Activated CD4-positive, alpha-beta memory T cell treated with anti-CD3 and anti-CD28 coated beads, Interleukin-2, amount 10 ng/mL, durations not matched to agents 7 days and 5 days (primary cell): ENCODE data around the gene SPINK5. TPM values are rescaled to one million over a fixed set of nuclear protein-coding genes. Genes with fewer than 3 reads are reported as not detected.
"Not testable (repeated sequence)": the region's sequence is repeated elsewhere in the genome, so short reads cannot be mapped to it uniquely, and the experiment has no call there.

Experiments used
- CTCF ChIA-PET: fragments of 350-600 bp; sonication (Branson Sonifier 250); formaldehyde crosslinking; loops from one replicate; lab custom pipeline; 2021; ENCODE audit warnings: antibody characterized with exemption, inconsistent platforms; lab: Charles Lee
- POLR2A ChIA-PET: fragments of 350-600 bp; sonication (Branson Sonifier 250); formaldehyde crosslinking; loops from one replicate; lab custom pipeline; 2021; ENCODE audit warnings: antibody characterized with exemption; lab: Charles Lee
- DNase-seq: peaks from one replicate; pipeline ENCODE4 v3.0.0-alpha.2; 2020
- H3K27ac Mint-ChIP-seq: one replicate; pipeline ENCODE4 v1.8.0; 2021; ENCODE audit warnings: mild to moderate bottlenecking, mixed read lengths
- H3K27me3 Mint-ChIP-seq: one replicate; pipeline ENCODE4 v1.8.0; 2021; ENCODE audit warnings: mixed read lengths
- H3K36me3 Mint-ChIP-seq: one replicate; pipeline ENCODE4 v1.8.0; 2021; ENCODE audit warnings: low read depth, mixed read lengths
- H3K4me1 Mint-ChIP-seq: one replicate; pipeline ENCODE4 v1.8.0; 2021; ENCODE audit warnings: mixed read lengths
- H3K4me3 Mint-ChIP-seq: one replicate; pipeline ENCODE4 v1.8.0; 2021; ENCODE audit warnings: mild to moderate bottlenecking, mixed read lengths
- H3K9me3 Mint-ChIP-seq: one replicate; pipeline ENCODE4 v1.8.0; 2021; ENCODE audit warnings: mixed read lengths
- total RNA-seq, 2 experiments: library from RNA; stranded (reverse); gene quantifications; one replicate each; pipeline ENCODE4 v1.2.3, GENCODE V29; 2021

The SPINK5 gene, protein sequence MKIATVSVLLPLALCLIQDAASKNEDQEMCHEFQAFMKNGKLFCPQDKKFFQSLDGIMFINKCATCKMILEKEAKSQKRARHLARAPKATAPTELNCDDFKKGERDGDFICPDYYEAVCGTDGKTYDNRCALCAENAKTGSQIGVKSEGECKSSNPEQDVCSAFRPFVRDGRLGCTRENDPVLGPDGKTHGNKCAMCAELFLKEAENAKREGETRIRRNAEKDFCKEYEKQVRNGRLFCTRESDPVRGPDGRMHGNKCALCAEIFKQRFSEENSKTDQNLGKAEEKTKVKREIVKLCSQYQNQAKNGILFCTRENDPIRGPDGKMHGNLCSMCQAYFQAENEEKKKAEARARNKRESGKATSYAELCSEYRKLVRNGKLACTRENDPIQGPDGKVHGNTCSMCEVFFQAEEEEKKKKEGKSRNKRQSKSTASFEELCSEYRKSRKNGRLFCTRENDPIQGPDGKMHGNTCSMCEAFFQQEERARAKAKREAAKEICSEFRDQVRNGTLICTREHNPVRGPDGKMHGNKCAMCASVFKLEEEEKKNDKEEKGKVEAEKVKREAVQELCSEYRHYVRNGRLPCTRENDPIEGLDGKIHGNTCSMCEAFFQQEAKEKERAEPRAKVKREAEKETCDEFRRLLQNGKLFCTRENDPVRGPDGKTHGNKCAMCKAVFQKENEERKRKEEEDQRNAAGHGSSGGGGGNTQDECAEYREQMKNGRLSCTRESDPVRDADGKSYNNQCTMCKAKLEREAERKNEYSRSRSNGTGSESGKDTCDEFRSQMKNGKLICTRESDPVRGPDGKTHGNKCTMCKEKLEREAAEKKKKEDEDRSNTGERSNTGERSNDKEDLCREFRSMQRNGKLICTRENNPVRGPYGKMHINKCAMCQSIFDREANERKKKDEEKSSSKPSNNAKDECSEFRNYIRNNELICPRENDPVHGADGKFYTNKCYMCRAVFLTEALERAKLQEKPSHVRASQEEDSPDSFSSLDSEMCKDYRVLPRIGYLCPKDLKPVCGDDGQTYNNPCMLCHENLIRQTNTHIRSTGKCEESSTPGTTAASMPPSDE
- not detected for total RNA-seq

DNA sequence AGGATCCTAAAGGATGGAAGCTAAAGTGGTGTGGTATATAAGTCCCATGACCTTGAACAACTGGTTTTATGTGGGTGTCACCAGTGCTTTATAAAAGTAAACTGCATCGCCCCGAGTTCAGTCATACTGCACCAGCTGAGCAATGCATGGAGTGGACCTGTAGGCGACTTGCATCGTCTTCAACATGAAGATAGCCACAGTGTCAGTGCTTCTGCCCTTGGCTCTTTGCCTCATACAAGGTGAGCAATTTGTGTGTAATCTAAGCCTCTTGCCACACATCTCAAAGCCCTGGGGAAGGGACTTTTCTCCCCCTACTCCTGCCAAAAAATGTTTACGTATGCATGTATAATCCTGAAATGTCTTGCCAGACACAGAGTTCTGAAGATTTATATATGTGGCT, at the start of gene SPINK5:
SPINK5 (plus strand) TSS at position 120 of the 400 bp plus-strand sequence; CDS start at position 185, 65 bp downstream.
- Mint-ChIP-seq H3K36me3 (no peaks in the 10 kb centered on the region), H3K4me3 (no peak within 1 kb of the TSS), H3K9me3 (no peaks in the 10 kb centered on the region), H3K27me3 (no peaks in the 10 kb centered on the region), H3K4me1 (no peaks in the 10 kb centered on the region), H3K27ac (no peak within 1 kb of the TSS)
- no peak for DNase-seq
- POLR2A ChIA-PET = no interaction called here
- CTCF ChIA-PET = no interaction called here

DNA sequence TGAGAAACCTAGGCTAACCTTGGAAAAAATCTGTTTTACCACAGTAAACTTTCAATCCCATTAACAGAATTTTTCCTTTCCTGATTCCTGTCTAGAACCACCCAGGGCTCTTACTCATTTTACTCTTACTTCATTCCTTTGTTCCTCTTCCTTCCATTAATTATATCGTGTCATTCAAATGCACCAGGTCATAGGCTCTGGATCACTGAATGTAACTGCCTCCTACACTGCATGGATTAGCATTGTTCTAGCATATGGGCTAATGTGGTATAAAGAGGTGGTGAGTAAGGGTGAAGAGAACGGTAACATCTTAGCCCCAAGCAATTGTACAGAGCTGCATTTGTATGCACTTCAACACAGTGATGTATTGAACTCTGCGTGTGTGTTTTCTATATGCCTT, 49.5 kb upstream of the SPINK5 start:
- no peaks in the 10 kb centered on the region for H3K4me1 Mint-ChIP-seq
- ChIA-PET CTCF (no interaction called here), POLR2A (no interaction called here)
- no peaks in the 10 kb centered on the region for H3K27me3 Mint-ChIP-seq
- H3K36me3 Mint-ChIP-seq = no peaks in the 10 kb centered on the region
- DNase-seq = no peak
- no peak overlapping the region for H3K27ac Mint-ChIP-seq
- H3K9me3 Mint-ChIP-seq = no peaks in the 10 kb centered on the region
- no peak overlapping the region for H3K4me3 Mint-ChIP-seq

GRCh38 chr5:148020257-148020988, 43.4 kb upstream of the SPINK5 start:
- Mint-ChIP-seq H3K27ac (no peak overlapping the region), H3K36me3 (no peaks in the 10 kb centered on the region), H3K9me3 (no peaks in the 10 kb centered on the region), H3K4me3 (no peak overlapping the region), H3K27me3 (no peaks in the 10 kb centered on the region), H3K4me1 (no peaks in the 10 kb centered on the region)
- ChIA-PET POLR2A (no interaction called here), CTCF (no interaction called here)
- DNase-seq = no peak

- Mint-ChIP-seq H3K27ac (no peak overlapping the region), H3K27me3 (no peaks in the 10 kb centered on the region)
- no peak for DNase-seq
Observed at GRCh38 chr5:148027505-148027904, 36.3 kb upstream of the SPINK5 start.

GRCh38 chr5:148029131-148029530, 34.6 kb upstream of the SPINK5 start:
- Mint-ChIP-seq H3K4me1 (no peaks in the 10 kb centered on the region), H3K27ac (no peak overlapping the region), H3K27me3 (no peaks in the 10 kb centered on the region), H3K4me3 (no peak overlapping the region), H3K36me3 (no peaks in the 10 kb centered on the region), H3K9me3 (peaks cover 6% of the 10 kb centered on the region)
- POLR2A ChIA-PET = no interaction called here
- CTCF ChIA-PET = no interaction called here
- no peak for DNase-seq

More at GRCh38 chr5:148027505-148027904, 36.3 kb upstream of the SPINK5 start:
- no peak overlapping the region for H3K4me3 Mint-ChIP-seq
- ChIA-PET CTCF (no interaction called here), POLR2A (interaction anchor here (1.3 kb wide), 1 partner anchor 16 kb away, joined by 4 read pairs; no protein-coding TSS in a partner anchor)
- no peaks in the 10 kb centered on the region for H3K36me3 Mint-ChIP-seq
- no peaks in the 10 kb centered on the region for H3K4me1 Mint-ChIP-seq
- peaks cover 6% of the 10 kb centered on the region for H3K9me3 Mint-ChIP-seq

- H3K27me3 Mint-ChIP-seq = no peaks in the 10 kb centered on the region
- no peaks in the 10 kb centered on the region for H3K36me3 Mint-ChIP-seq
- peaks cover 6% of the 10 kb centered on the region for H3K9me3 Mint-ChIP-seq
- DNase-seq = no peak
- CTCF ChIA-PET = no interaction called here
- POLR2A ChIA-PET = no interaction called here
- no peaks in the 10 kb centered on the region for H3K4me1 Mint-ChIP-seq
- no peak overlapping the region for H3K27ac Mint-ChIP-seq
- H3K4me3 Mint-ChIP-seq = no peak overlapping the region
Observed at GRCh38 chr5:148033134-148033533, 30.6 kb upstream of the SPINK5 start.

DNA sequence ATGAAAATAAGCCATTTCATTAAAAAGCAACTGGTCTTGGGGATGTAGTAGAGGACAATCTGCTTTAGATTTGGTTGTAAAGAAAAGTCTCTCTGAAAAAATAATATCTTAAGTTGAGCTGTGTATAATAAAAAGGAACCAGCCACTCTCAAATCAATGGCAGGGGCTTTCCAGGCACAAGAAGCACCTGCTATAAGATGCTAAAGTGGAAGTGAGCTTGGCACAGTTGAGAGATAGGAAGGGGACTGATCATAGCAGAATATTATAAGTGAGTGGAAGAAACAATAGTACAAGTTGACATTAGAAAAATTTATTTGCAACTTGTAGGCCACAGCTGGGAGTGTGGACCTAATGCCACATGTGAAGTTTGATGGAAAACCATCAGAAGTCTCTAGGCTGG, 28.1 kb upstream of the SPINK5 start:
- H3K27me3 Mint-ChIP-seq = no peaks in the 10 kb centered on the region
- no peaks in the 10 kb centered on the region for H3K4me1 Mint-ChIP-seq
- ChIA-PET CTCF (no interaction called here), POLR2A (no interaction called here)
- H3K4me3 Mint-ChIP-seq = no peak overlapping the region
- no peak for DNase-seq
- no peak overlapping the region for H3K27ac Mint-ChIP-seq
- H3K36me3 Mint-ChIP-seq = no peaks in the 10 kb centered on the region
- no peaks in the 10 kb centered on the region for H3K9me3 Mint-ChIP-seq

DNA sequence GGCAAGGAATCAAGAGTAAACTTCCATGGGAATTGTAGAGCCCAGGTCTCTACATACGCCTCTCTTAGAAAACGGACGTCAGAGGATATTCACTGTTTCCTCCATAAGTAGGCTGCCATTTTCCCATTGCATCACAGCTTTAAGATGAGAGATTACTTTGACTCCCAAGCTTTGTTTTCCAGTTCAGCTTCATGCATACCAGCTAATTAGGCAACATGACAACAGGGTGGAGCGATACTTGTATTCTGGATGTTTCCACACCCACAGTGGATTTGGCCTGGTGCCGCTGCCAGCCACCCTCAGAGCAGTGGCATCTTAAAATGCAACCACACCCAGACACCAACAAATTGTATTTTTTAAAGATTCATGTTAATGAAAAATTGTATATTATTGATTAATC, 20.9 kb upstream of the SPINK5 start:
- no peak for DNase-seq
- Mint-ChIP-seq H3K36me3 (no peaks in the 10 kb centered on the region), H3K27ac (no peak overlapping the region), H3K4me3 (no peak overlapping the region), H3K9me3 (no peaks in the 10 kb centered on the region), H3K4me1 (no peaks in the 10 kb centered on the region), H3K27me3 (no peaks in the 10 kb centered on the region)
- CTCF ChIA-PET = no interaction called here
- POLR2A ChIA-PET = interaction anchor here (1.1 kb wide), 1 partner anchor 16 kb away, joined by 4 read pairs; no protein-coding TSS in a partner anchor

GRCh38 chr5:148043705-148044104, 20.1 kb upstream of the SPINK5 start:
- Mint-ChIP-seq H3K9me3 (no peaks in the 10 kb centered on the region), H3K36me3 (no peaks in the 10 kb centered on the region), H3K27me3 (no peaks in the 10 kb centered on the region), H3K4me1 (no peaks in the 10 kb centered on the region), H3K27ac (no peak overlapping the region), H3K4me3 (no peak overlapping the region)
- CTCF ChIA-PET = no interaction called here
- POLR2A ChIA-PET = interaction anchor here (0.7 to 1.1 kb wide), 2 partner anchors 17 to 1254 kb away, joined by 3 to 4 read pairs; no protein-coding TSS in a partner anchor
- DNase-seq = no peak

DNA sequence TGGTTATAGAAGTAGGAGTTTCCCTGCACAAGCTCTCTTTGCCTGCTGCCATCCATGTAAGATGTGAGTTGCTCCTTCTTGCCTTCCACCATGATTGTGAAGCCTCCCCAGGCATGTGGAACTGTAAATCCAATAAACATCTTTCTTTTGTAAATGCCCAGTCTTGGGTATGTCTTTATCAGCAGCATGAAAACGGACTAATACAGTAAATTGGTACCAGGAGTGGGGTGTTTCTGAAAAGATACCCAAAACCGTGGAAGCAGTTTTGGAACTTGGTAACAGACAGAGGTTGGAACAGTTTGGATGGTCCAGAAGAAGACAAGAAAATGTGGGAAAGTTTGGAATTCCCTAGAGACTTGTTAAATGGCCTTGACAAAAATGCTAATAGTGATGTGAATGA, 8.6 kb upstream of the SPINK5 start:
- POLR2A ChIA-PET, CTCF ChIA-PET, H3K27me3 Mint-ChIP-seq, H3K36me3 Mint-ChIP-seq, H3K4me3 Mint-ChIP-seq, DNase-seq, H3K27ac Mint-ChIP-seq, H3K4me1 Mint-ChIP-seq: not testable (repeated sequence)
- H3K9me3 Mint-ChIP-seq = peaks cover 23% of the 10 kb centered on the region

GRCh38 chr5:148060309-148060708, 3.5 kb upstream of the SPINK5 start:
- no peaks in the 10 kb centered on the region for H3K4me1 Mint-ChIP-seq
- no peak overlapping the region for H3K27ac Mint-ChIP-seq
- CTCF ChIA-PET = no interaction called here
- no peak overlapping the region for H3K4me3 Mint-ChIP-seq
- POLR2A ChIA-PET = no interaction called here
- DNase-seq = no peak
- peaks cover 15% of the 10 kb centered on the region for H3K9me3 Mint-ChIP-seq
- no peaks in the 10 kb centered on the region for H3K27me3 Mint-ChIP-seq
- H3K36me3 Mint-ChIP-seq = no peaks in the 10 kb centered on the region

DNA sequence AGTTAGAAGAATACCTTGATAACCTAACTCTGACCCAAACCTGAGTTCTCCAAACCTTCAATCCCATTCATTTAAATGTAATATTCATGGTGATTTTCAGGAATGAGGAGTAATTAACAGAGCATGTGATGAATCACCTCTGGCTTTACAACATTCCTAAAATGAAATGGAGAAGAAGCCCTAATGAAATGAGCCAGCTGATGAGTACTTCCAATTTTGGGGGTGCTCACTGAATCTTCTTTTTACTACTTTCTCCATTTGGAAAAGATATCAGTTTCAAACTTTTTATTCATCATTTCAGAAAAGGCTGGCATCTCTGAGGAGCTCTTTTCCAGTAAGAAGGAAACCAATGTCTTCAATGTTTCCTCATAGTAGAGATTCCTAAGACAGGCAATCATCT, 2.9 kb upstream of the SPINK5 start:
- Mint-ChIP-seq H3K4me1 (no peaks in the 10 kb centered on the region), H3K4me3 (no peak overlapping the region)

More for the DNA sequence above, 2.9 kb upstream of the SPINK5 start:
- H3K27me3 Mint-ChIP-seq = no peaks in the 10 kb centered on the region
- ChIA-PET POLR2A (no interaction called here), CTCF (no interaction called here)
- no peaks in the 10 kb centered on the region for H3K36me3 Mint-ChIP-seq
- no peak overlapping the region for H3K27ac Mint-ChIP-seq
- H3K9me3 Mint-ChIP-seq = peaks cover 12% of the 10 kb centered on the region
- DNase-seq = no peak
